ENCODE results near the gene MGAT4B. TPM values are rescaled to one million over a fixed set of nuclear protein-coding genes. Genes with fewer than 3 reads are reported as not detected.

MGAT4B gene
- total RNA-seq, 1 donor from 2014 or later, result 131 TPM

GRCh38 chr5:179766726-179767455, 39.8 kb downstream of the MGAT4B start:
- no peak overlapping the region for H3K4me3 Mint-ChIP-seq
- H3K4me1 Mint-ChIP-seq, result peaks cover 28% of the 10 kb centered on the region
- H3K27ac Mint-ChIP-seq, result peak overlapping the region; percentile 16

GRCh38 chr5:179766021-179766725, 40.5 kb downstream of the MGAT4B start:
- H3K27me3 Mint-ChIP-seq (ENCODE audit: low read depth), result no peaks in the 10 kb centered on the region
- no peak for TF ChIP-seq CTCF (IDR thresholded peaks at IDR 0.05; ENCODE audit: unreplicated experiment)
- H3K4me1 Mint-ChIP-seq, result peaks cover 32% of the 10 kb centered on the region
- H3K4me3 Mint-ChIP-seq, result no peak overlapping the region
- H3K36me3 Mint-ChIP-seq, result peaks cover 31% of the 10 kb centered on the region
- peak overlapping the region; percentile 30 for H3K27ac Mint-ChIP-seq
- DNase-seq (ENCODE audit: low spot score in 2 of 2, unreplicated experiment in 2 of 2), result no peak
- no peaks in the 10 kb centered on the region for H3K9me3 Mint-ChIP-seq

More at GRCh38 chr5:179766726-179767455, 39.8 kb downstream of the MGAT4B start:
- TF ChIP-seq CTCF (IDR thresholded peaks at IDR 0.05; ENCODE audit: unreplicated experiment), result no peak
- no peaks in the 10 kb centered on the region for H3K9me3 Mint-ChIP-seq
- H3K36me3 Mint-ChIP-seq, result peaks cover 33% of the 10 kb centered on the region
- no peak for DNase-seq (ENCODE audit: low spot score in 2 of 2, unreplicated experiment in 2 of 2)
- no peaks in the 10 kb centered on the region for H3K27me3 Mint-ChIP-seq (ENCODE audit: low read depth)

GRCh38 chr5:179765400-179765799, 41.3 kb downstream of the MGAT4B start:
- peak overlapping the region; percentile 73 for H3K27ac Mint-ChIP-seq
- no peak overlapping the region for H3K4me3 Mint-ChIP-seq
- peaks cover 34% of the 10 kb centered on the region for H3K4me1 Mint-ChIP-seq
- H3K9me3 Mint-ChIP-seq, result no peaks in the 10 kb centered on the region
- TF ChIP-seq CTCF (IDR thresholded peaks at IDR 0.05; ENCODE audit: unreplicated experiment), result no peak
- H3K27me3 Mint-ChIP-seq (ENCODE audit: low read depth), result no peaks in the 10 kb centered on the region
- DNase-seq (ENCODE audit: low spot score in 2 of 2, unreplicated experiment in 2 of 2), result no peak
- peaks cover 23% of the 10 kb centered on the region for H3K36me3 Mint-ChIP-seq

GRCh38 chr5:179764056-179764455, 42.6 kb downstream of the MGAT4B start:
- H3K9me3 Mint-ChIP-seq, result no peaks in the 10 kb centered on the region
- H3K36me3 Mint-ChIP-seq, result peaks cover 15% of the 10 kb centered on the region
- peak overlapping the region; percentile 94 for H3K27ac Mint-ChIP-seq
- DNase-seq (ENCODE audit: low spot score in 2 of 2, unreplicated experiment in 2 of 2), result no peak
- TF ChIP-seq CTCF (IDR thresholded peaks at IDR 0.05; ENCODE audit: unreplicated experiment), result no peak
- no peak overlapping the region for H3K4me3 Mint-ChIP-seq
- peaks cover 47% of the 10 kb centered on the region for H3K4me1 Mint-ChIP-seq
- H3K27me3 Mint-ChIP-seq (ENCODE audit: low read depth), result no peaks in the 10 kb centered on the region

GRCh38 chr5:179763215-179763945, 43.3 kb downstream of the MGAT4B start:
- Mint-ChIP-seq H3K27ac (peak overlapping the region; percentile 94), H3K9me3 (no peaks in the 10 kb centered on the region), H3K4me3 (peak overlapping the region; percentile 24), H3K4me1 (peaks cover 48% of the 10 kb centered on the region), H3K36me3 (peaks cover 9% of the 10 kb centered on the region), H3K27me3 (ENCODE audit: low read depth) (no peaks in the 10 kb centered on the region)
- peak; percentile 86 for TF ChIP-seq CTCF (IDR thresholded peaks at IDR 0.05; ENCODE audit: unreplicated experiment)
- DNase-seq (ENCODE audit: low spot score in 2 of 2, unreplicated experiment in 2 of 2), result peak in 1 of 2 experiments; percentile 55

Data from mesothelial cell of epicardium (in vitro differentiated cells).